ENCODE measurements around the gene FMNL3. TPM values are rescaled to one million over a fixed set of nuclear protein-coding genes. Genes with fewer than 3 reads are reported as not detected.

The FMNL3 gene
- total and polyA plus RNA-seq, 7 experiments from 2014 or later: 10.4 to 40.4 (median 37.8) TPM

DNA sequence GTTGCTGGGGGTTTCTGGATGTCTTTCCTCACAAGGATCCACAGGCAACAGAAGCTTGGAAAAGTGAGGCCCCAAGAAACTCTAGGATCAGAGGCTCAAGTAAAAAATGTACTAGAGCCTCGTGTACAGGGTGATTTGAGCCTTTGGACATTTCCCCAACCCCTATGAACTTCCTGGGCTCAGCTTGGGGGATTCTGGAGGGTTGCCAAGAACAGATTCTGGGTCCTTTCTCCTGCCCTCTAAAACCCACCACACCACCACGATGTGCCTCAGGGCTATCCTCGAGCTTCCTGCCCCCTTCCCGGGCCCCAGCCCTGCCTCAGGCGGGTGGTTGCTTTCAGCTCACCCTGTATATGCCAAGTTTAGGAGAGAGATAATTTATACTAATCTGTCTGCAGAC, 102.3 kb downstream of the FMNL3 start:
- Mint-ChIP-seq H3K27me3 (peaks cover 0 to 7% (median 2%) of the 10 kb centered on the region in 5 donors), H3K27ac (no peak overlapping the region), H3K4me1 (peaks cover 0 to 6% (median 2%) of the 10 kb centered on the region in 7 donors), H3K4me3 (no peak overlapping the region), H3K36me3 (peaks cover 0 to under 1% (median 0%) of the 10 kb centered on the region in 5 donors), H3K9me3 (peaks cover 0 to 3% (median 0%) of the 10 kb centered on the region in 11 donors)
- Histone ChIP-seq H3K9me3 (ENCODE audit: control insufficient read depth in 2 of 3, low read length in 3 of 3) (no peaks in the 10 kb centered on the region), H3K4me3 (ENCODE audit: low read length) (no peak overlapping the region), H3K36me3 (ENCODE audit: control insufficient read depth in 2 of 3, insufficient read depth in 3 of 3, low read length in 3 of 3) (no peaks in the 10 kb centered on the region), H3K27ac (ENCODE audit: low read depth, low read length) (no peak overlapping the region), H3K4me1 (ENCODE audit: control insufficient read depth in 2 of 2, insufficient read depth in 2 of 2, low read length in 2 of 2) (no peaks in the 10 kb centered on the region), H3K27me3 (ENCODE audit: control insufficient read depth in 2 of 2, insufficient read depth in 2 of 2, low read length in 2 of 2) (no peaks in the 10 kb centered on the region)
- DNase-seq (no peak), ATAC-seq (no peak)
- ChIA-PET CTCF (interaction anchor here (0.6 kb wide), 1 partner anchor 94 kb away, joined by 3 read pairs; no protein-coding TSS in a partner anchor), POLR2A (no interaction called here)
- intact Hi-C loops (cut with micrococcal nuclease): no loop called here

DNA sequence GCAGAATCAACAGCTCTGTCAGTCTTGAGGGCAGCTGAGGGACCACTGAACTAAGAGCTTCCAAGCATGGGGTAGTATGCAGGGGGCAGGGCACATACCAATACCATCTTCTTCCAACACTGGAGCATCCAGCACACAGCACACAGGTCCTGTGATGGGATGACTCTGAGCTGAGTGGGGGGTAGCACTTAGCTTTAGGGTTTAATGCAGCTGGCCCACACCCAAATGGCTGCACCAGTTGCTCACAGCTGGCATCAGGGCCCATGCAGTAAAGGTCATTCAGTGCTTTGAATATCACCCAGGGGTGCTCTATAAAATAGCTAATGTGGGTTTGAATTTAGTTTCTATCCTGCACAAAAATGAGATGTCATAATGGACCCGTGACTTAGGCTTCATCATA, 103.5 kb downstream of the FMNL3 start:
- Histone ChIP-seq H3K9me3 (ENCODE audit: control insufficient read depth in 2 of 3, low read length in 3 of 3) (no peaks in the 10 kb centered on the region), H3K27ac (ENCODE audit: low read depth, low read length) (no peak overlapping the region), H3K4me1 (ENCODE audit: control insufficient read depth in 2 of 2, insufficient read depth in 2 of 2, low read length in 2 of 2) (no peaks in the 10 kb centered on the region), H3K36me3 (ENCODE audit: control insufficient read depth in 2 of 3, insufficient read depth in 3 of 3, low read length in 3 of 3) (no peaks in the 10 kb centered on the region), H3K4me3 (ENCODE audit: low read length) (no peak overlapping the region), H3K27me3 (ENCODE audit: control insufficient read depth in 2 of 2, insufficient read depth in 2 of 2, low read length in 2 of 2) (no peaks in the 10 kb centered on the region)
- no peak for ATAC-seq
- no peak for DNase-seq
- peaks cover 0 to 6% (median 4%) of the 10 kb centered on the region in 7 donors for H3K4me1 Mint-ChIP-seq
- no peak overlapping the region for H3K27ac Mint-ChIP-seq
- H3K36me3 Mint-ChIP-seq: no peaks in the 10 kb centered on the region
- H3K9me3 Mint-ChIP-seq: peaks cover 0 to 2% (median 0%) of the 10 kb centered on the region in 11 donors
- ChIA-PET POLR2A (no interaction called here), CTCF (interaction anchor here (0.6 kb wide), 1 partner anchor 16 kb away, joined by 3 read pairs; no protein-coding TSS in a partner anchor)
- intact Hi-C loops (cut with micrococcal nuclease): no loop called here
- peaks cover 0 to 7% (median 0%) of the 10 kb centered on the region in 5 donors for H3K27me3 Mint-ChIP-seq
- H3K4me3 Mint-ChIP-seq: no peak overlapping the region

DNA sequence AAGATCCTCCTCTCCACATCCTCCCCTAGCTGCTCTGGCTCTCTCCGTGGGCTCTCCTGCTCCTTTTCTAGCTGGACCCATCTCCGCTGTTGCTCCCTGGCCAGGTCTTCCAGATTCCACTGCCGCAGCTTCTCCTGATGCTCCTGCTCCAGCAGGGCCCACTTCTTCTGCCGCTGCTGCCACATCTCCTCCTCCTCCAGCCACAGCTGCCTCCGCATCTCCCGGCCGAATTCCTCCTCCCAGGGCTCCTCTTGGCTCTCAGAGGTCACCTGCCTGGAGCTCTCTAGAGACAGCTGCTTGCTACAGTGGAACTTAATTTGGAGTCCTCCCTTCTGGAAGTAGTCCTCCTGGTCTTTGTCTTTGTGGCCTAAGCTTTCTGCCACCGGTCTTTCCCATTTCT, 107.2 kb downstream of the FMNL3 start:
- H3K9me3 Mint-ChIP-seq: peaks cover 0 to 1% (median 0%) of the 10 kb centered on the region in 11 donors
- no peaks in the 10 kb centered on the region for H3K36me3 Mint-ChIP-seq
- no peak for DNase-seq
- intact Hi-C loops (cut with micrococcal nuclease): no loop called here
- CTCF ChIA-PET: no interaction called here
- no peak overlapping the region for H3K27ac ChIP-seq (ENCODE audit: low read depth, low read length)
- H3K36me3 ChIP-seq (ENCODE audit: control insufficient read depth in 2 of 3, insufficient read depth in 3 of 3, low read length in 3 of 3): no peaks in the 10 kb centered on the region
- peaks cover 0 to 3% (median under 1%) of the 10 kb centered on the region in 7 donors for H3K4me1 Mint-ChIP-seq
- H3K27me3 Mint-ChIP-seq: no peaks in the 10 kb centered on the region
- H3K4me1 ChIP-seq (ENCODE audit: control insufficient read depth in 2 of 2, insufficient read depth in 2 of 2, low read length in 2 of 2): no peaks in the 10 kb centered on the region
- ATAC-seq: no peak
- POLR2A ChIA-PET: no interaction called here
- H3K27ac Mint-ChIP-seq: no peak overlapping the region
- H3K4me3 Mint-ChIP-seq: no peak overlapping the region
- no peaks in the 10 kb centered on the region for H3K9me3 ChIP-seq (ENCODE audit: control insufficient read depth in 2 of 3, low read length in 3 of 3)
- no peaks in the 10 kb centered on the region for H3K27me3 ChIP-seq (ENCODE audit: control insufficient read depth in 2 of 2, insufficient read depth in 2 of 2, low read length in 2 of 2)
- no peak overlapping the region for H3K4me3 ChIP-seq (ENCODE audit: low read length)

DNA sequence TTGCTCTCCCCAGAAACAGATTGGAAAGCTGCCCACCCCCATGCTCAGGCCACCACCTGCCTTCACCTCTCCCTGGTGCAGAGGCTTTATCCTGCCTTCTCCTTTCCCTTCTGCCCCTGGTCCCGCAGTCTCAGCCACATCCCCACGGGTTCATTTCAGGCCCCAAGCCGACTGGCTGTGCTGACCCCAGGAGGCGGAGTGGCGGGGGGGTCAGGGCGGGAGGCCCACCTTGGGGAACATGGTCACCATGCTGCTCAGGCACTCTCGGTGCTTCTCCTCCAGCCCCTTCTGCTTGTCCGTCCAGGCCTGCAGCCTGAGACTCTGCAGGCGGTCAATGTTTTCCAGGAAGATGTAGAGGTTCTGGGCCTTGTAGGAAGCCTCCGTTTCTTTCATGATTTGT, 108.7 kb downstream of the FMNL3 start:
- CTCF ChIA-PET: no interaction called here
- POLR2A ChIA-PET: no interaction called here

DNA sequence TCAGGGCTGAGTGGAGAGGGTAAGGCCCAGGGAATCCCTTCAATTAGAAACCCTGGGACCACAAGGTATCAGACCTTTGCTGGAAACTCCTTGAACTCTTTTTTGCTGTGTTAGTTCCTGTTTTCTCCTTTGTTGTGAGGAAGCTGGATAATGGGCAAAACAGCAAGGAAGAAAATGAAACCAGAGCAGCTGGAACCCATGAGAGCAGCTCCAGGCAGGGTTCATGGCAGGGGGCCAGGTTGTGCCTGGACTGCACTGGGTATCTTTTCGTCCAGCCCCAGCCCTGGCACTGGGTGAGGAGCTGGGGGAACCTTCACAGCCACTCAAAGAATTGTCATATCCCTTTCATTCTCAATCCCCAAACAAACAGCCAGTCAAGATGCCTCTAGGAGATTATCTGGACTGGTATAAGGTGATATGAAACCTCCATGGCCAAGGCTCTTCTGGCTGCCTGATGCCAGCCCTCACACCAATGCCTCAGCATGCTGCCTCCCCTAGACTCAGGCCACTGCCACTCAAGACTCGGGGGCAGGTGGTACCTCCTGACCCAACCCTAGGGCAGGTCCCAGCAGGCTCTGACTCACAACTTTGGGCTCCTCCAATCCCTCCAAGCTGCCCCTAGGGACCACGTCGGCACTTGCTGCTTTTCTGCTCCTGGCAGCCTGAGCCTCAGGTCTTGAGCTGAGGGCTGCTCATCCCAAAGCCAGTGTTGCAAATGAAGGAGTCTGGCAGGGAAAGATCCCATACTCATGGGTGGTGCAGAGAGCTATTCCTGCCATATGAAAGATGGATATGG, 118.3 kb downstream of the FMNL3 start:
- peaks cover 0 to 15% (median 2%) of the 10 kb centered on the region in 11 donors for H3K9me3 Mint-ChIP-seq
- H3K27me3 Mint-ChIP-seq: no peaks in the 10 kb centered on the region
- Histone ChIP-seq H3K27me3 (ENCODE audit: control insufficient read depth in 2 of 2, insufficient read depth in 2 of 2, low read length in 2 of 2) (no peaks in the 10 kb centered on the region), H3K9me3 (ENCODE audit: control insufficient read depth in 2 of 3, low read length in 3 of 3) (no peaks in the 10 kb centered on the region), H3K27ac (ENCODE audit: low read depth, low read length) (no peak overlapping the region), H3K4me3 (ENCODE audit: low read length) (no peak overlapping the region), H3K4me1 (ENCODE audit: control insufficient read depth in 2 of 2, insufficient read depth in 2 of 2, low read length in 2 of 2) (no peaks in the 10 kb centered on the region), H3K36me3 (ENCODE audit: control insufficient read depth in 2 of 3, insufficient read depth in 3 of 3, low read length in 3 of 3) (peaks cover 0 to 11% (median 0%) of the 10 kb centered on the region in 3 experiments)
- no peak overlapping the region for H3K27ac Mint-ChIP-seq
- CTCF ChIA-PET: interaction anchor here (0.6 kb wide), 1 partner anchor 111 kb away, joined by 5 read pairs; no protein-coding TSS in a partner anchor
- H3K4me1 Mint-ChIP-seq: peaks cover 0 to 12% (median 0%) of the 10 kb centered on the region in 7 donors
- intact Hi-C loops (cut with micrococcal nuclease): no loop called here
- POLR2A ChIA-PET: no interaction called here
- DNase-seq (no peak), ATAC-seq (no peak)
- H3K4me3 Mint-ChIP-seq: no peak overlapping the region
- H3K36me3 Mint-ChIP-seq: peaks cover 0 to 40% (median 15%) of the 10 kb centered on the region in 5 donors

More for the DNA sequence above, 108.7 kb downstream of the FMNL3 start:
- intact Hi-C loops (cut with micrococcal nuclease): no loop called here
- no peak overlapping the region for H3K4me3 Mint-ChIP-seq
- H3K4me1 Mint-ChIP-seq: peaks cover 0 to 2% (median 0%) of the 10 kb centered on the region in 7 donors
- no peaks in the 10 kb centered on the region for H3K36me3 Mint-ChIP-seq
- H3K4me1 ChIP-seq (ENCODE audit: control insufficient read depth in 2 of 2, insufficient read depth in 2 of 2, low read length in 2 of 2): no peaks in the 10 kb centered on the region
- no peaks in the 10 kb centered on the region for H3K36me3 ChIP-seq (ENCODE audit: control insufficient read depth in 2 of 3, insufficient read depth in 3 of 3, low read length in 3 of 3)
- H3K9me3 ChIP-seq (ENCODE audit: control insufficient read depth in 2 of 3, low read length in 3 of 3): no peaks in the 10 kb centered on the region
- no peaks in the 10 kb centered on the region for H3K27me3 ChIP-seq (ENCODE audit: control insufficient read depth in 2 of 2, insufficient read depth in 2 of 2, low read length in 2 of 2)
- no peak for ATAC-seq
- DNase-seq: no peak
- no peaks in the 10 kb centered on the region for H3K27me3 Mint-ChIP-seq
- H3K4me3 ChIP-seq (ENCODE audit: low read length): no peak overlapping the region
- peak overlapping the region in 1 of 9 donors; percentile 27 for H3K27ac Mint-ChIP-seq
- peaks cover 0 to 1% (median 0%) of the 10 kb centered on the region in 11 donors for H3K9me3 Mint-ChIP-seq
- no peak overlapping the region for H3K27ac ChIP-seq (ENCODE audit: low read depth, low read length)

DNA sequence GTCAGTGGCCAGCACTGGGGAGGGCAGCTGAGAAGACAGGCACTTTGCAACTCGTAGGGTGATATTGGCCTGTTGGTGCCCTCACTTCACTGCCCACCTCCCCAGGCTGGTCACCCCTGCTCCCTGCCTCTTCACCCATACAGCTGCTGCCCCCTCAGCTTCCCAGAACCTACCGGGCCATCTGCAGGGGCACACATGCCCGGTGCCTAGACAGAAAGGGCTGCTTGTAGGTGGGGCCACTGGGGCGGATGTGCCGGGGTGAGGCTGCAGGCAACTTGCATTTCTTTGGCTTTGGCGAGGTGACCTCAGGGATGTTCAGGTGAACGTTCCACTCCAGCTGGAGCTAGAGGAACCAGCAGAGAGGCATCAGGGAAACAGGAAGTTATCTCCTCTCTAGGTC, 118.9 kb downstream of the FMNL3 start:
- Mint-ChIP-seq H3K4me1 (peaks cover 0 to 12% (median 0%) of the 10 kb centered on the region in 7 donors), H3K36me3 (peaks cover 0 to 41% (median 15%) of the 10 kb centered on the region in 5 donors), H3K27ac (no peak overlapping the region), H3K4me3 (no peak overlapping the region), H3K27me3 (no peaks in the 10 kb centered on the region), H3K9me3 (peaks cover 0 to 15% (median 2%) of the 10 kb centered on the region in 11 donors)
- ChIA-PET CTCF (no interaction called here), POLR2A (no interaction called here)
- H3K27me3 ChIP-seq (ENCODE audit: control insufficient read depth in 2 of 2, insufficient read depth in 2 of 2, low read length in 2 of 2): no peaks in the 10 kb centered on the region
- intact Hi-C loops (cut with micrococcal nuclease): no loop called here
- ATAC-seq (no peak), DNase-seq (no peak)
- H3K4me3 ChIP-seq (ENCODE audit: low read length): no peak overlapping the region
- H3K4me1 ChIP-seq (ENCODE audit: control insufficient read depth in 2 of 2, insufficient read depth in 2 of 2, low read length in 2 of 2): no peaks in the 10 kb centered on the region
- H3K9me3 ChIP-seq (ENCODE audit: control insufficient read depth in 2 of 3, low read length in 3 of 3): no peaks in the 10 kb centered on the region
- H3K36me3 ChIP-seq (ENCODE audit: control insufficient read depth in 2 of 3, insufficient read depth in 3 of 3, low read length in 3 of 3): peaks cover 0 to 17% (median 0%) of the 10 kb centered on the region in 3 experiments
- H3K27ac ChIP-seq (ENCODE audit: low read depth, low read length): no peak overlapping the region
